Measurements from ENCODE around the gene MRPL40.

DNA sequence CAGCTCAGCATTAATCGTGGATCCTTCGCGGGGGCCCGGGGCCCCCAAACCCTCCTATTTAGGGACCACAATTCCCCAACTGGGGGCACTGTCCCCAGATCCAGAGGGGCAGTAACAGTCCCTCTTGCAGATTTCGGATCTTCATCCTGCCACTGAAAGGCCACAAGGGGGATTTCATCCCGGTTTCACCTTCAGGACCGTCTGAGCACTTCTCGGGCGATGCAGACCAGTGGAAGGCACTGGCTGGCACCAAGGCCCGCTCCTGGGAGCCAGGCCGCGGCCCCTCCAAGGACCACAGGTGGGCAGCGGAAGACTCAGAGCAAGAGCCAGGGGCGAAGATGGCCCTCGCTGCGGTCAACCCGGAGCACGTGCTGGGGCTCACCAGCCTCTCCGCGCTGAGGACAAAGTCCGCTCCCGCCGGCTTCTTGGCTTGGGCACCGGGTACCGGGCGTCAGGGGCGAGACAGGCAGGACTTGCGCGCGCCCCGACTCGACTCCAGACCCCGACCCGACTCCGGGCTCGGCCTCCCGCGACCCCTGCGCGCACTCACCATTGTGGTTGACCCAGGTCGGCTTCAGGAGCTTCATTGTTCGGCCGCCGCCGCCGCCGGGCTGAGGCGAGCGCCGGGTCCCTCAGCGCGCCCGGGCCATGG, 1.3 kb upstream of the MRPL40 start:
- TF ChIP-seq POLR2A (IDR thresholded peaks at IDR 0.05) (no peak), CTCF (IDR thresholded peaks at IDR 0.05) (no peak)

Data from breast epithelium (tissue), 3 donors.